ENCODE data around the gene TMEM69. TPM values are rescaled to one million over a fixed set of nuclear protein-coding genes. Genes with fewer than 3 reads are reported as not detected.

TMEM69 gene
- total RNA-seq, 1 experiment from 2014 or later, result 32.3 TPM

Other genes with a start within 250 kb of the TMEM69 start
- 0.75 and 2.7 TPM in 2 replicates for gene TESK2, start 197.0 kb upstream of the TMEM69 start, total RNA-seq (2021)
- 2.3 and 2.5 TPM in 2 replicates for gene CCDC163, start 188.1 kb upstream of the TMEM69 start, total RNA-seq (2021)
- 14.4 and 16.2 TPM in 2 replicates for gene MMACHC, start 187.9 kb upstream of the TMEM69 start, total RNA-seq (2021)
- gene PRDX1, start 166.3 kb upstream of the TMEM69 start, total RNA-seq (2021), result 947 and 1,108 TPM in 2 replicates
- 183 and 189 TPM in 2 replicates for gene AKR1A1, start 137.4 kb upstream of the TMEM69 start, total RNA-seq (2021)
- 392 and 403 TPM in 2 replicates for gene NASP, start 104.1 kb upstream of the TMEM69 start, total RNA-seq (2021)
- 2.0 and 3.2 TPM in 2 replicates for gene CCDC17, start 64.1 kb upstream of the TMEM69 start, total RNA-seq (2021)
- 99.0 and 99.8 TPM in 2 replicates for gene GPBP1L1, start 1.6 kb upstream of the TMEM69 start, total RNA-seq (2021)
- 15.7 and 18.4 TPM in 2 replicates for gene IPP, start 62.5 kb downstream of the TMEM69 start, total RNA-seq (2021)
- 38.4 and 40.2 TPM in 2 replicates for gene MAST2, start 115.4 kb downstream of the TMEM69 start, total RNA-seq (2021)

All from A673 (cell line).